ENCODE data around the gene RPL18A. TPM values are rescaled to one million over a fixed set of nuclear protein-coding genes. Genes with fewer than 3 reads are reported as not detected.

The RPL18A gene
- total RNA-seq, 1 experiment from 2014 or later, result 2,837 TPM

DNA sequence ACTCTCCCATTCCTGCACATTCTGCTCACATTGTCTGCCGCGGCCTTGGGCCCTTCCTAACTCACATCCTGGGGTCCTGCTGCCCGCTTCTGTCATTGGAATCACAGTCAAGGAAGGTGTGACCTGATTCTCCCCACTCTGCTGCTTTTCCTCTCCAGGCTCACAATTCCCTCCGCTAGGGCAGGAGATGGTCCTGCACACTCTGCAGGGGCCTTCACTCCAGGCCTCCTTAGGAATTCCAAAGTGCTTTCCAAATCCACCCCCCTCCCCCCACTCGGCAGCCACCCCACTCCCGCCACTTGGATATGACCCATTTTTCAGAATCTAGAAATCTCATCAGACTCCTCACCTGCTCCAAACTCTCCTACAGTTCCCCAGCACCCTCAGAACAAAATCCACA, 9.0 kb downstream of the RPL18A start:
- H3K27ac ChIP-seq (ENCODE audit: insufficient read length, low read depth, low read length), result no peak overlapping the region
- H2BK12ac ChIP-seq (ENCODE audit: insufficient read length, low read depth, low read length), result no peak overlapping the region
- H2BK20ac ChIP-seq (ENCODE audit: low read depth, low read length, poor library complexity, severe bottlenecking), result no peak overlapping the region
- Mint-ChIP-seq H3K27me3 (ENCODE audit: low read depth) (peaks cover 45% of the 10 kb centered on the region), H3K27ac (peak overlapping the region; percentile 6 to 88 (median 87); a peak in 6 of 7 replicates), H3K4me1 (peaks cover 12 to 24% of the 10 kb centered on the region in 2 experiments), H3K4me3 (peak overlapping the region in 1 of 2 experiments; percentile 48; a peak in 2 of 5 replicates), H3K9me3 (no peaks in the 10 kb centered on the region; a peak in 2 of 5 replicates), H3K36me3 (ENCODE audit: insufficient read depth in 1 of 3, low read depth in 3 of 3) (peaks cover 3 to 21% (median 10%) of the 10 kb centered on the region in 3 experiments)
- H2AFZ ChIP-seq (ENCODE audit: low read length), result no peak overlapping the region
- no peak overlapping the region for H3K9ac ChIP-seq (ENCODE audit: extremely low read depth, insufficient read length, low read length)
- no peaks in the 10 kb centered on the region; the same call in 1 of the 2 replicates for H3K4me1 ChIP-seq (ENCODE audit: insufficient read depth, low read length)
- no peak for DNase-seq
- H4K91ac ChIP-seq (ENCODE audit: insufficient read length, low read depth, low read length), result no peak overlapping the region
- H3K4me2 ChIP-seq (ENCODE audit: insufficient read depth, insufficient read length, low read length), result no peak overlapping the region
- H3K23me2 ChIP-seq (ENCODE audit: insufficient read length, low read depth, low read length, poor library complexity, severe bottlenecking), result peaks cover under 1% of the 10 kb centered on the region
- no peak overlapping the region for H2BK15ac ChIP-seq (ENCODE audit: low read depth, low read length)
- whole genome bisulfite sequencing (ENCODE audit: extremely low coverage, insufficient read length, low lambda C conversion rate), result no CpG with 5 or more reads among the region's 6 CpGs
- H3K79me2 ChIP-seq (ENCODE audit: insufficient read depth, low read length), result no peaks in the 10 kb centered on the region
- no peak overlapping the region for H3K14ac ChIP-seq (ENCODE audit: insufficient read depth, low read length)
- no peak overlapping the region for H2BK120ac ChIP-seq (ENCODE audit: low read depth, low read length, poor library complexity, severe bottlenecking)
- H4K5ac ChIP-seq (ENCODE audit: insufficient read length, low read depth, low read length), result no peak overlapping the region
- H2AK5ac ChIP-seq (ENCODE audit: insufficient read length, low read length), result no peak overlapping the region
- no peak overlapping the region for H3K18ac ChIP-seq (ENCODE audit: insufficient read length, low read depth, low read length)
- no peaks in the 10 kb centered on the region for H4K20me1 ChIP-seq (ENCODE audit: control insufficient read depth, insufficient read depth, insufficient read length)
- H3K56ac ChIP-seq (ENCODE audit: insufficient read length, low read depth, low read length), result no peak overlapping the region
- H3K9me3 ChIP-seq (ENCODE audit: control insufficient read depth, low read depth, low read length), result no peaks in the 10 kb centered on the region
- H3T11ph ChIP-seq (ENCODE audit: low read length), result no peak overlapping the region
- TF ChIP-seq, protein P1, sequence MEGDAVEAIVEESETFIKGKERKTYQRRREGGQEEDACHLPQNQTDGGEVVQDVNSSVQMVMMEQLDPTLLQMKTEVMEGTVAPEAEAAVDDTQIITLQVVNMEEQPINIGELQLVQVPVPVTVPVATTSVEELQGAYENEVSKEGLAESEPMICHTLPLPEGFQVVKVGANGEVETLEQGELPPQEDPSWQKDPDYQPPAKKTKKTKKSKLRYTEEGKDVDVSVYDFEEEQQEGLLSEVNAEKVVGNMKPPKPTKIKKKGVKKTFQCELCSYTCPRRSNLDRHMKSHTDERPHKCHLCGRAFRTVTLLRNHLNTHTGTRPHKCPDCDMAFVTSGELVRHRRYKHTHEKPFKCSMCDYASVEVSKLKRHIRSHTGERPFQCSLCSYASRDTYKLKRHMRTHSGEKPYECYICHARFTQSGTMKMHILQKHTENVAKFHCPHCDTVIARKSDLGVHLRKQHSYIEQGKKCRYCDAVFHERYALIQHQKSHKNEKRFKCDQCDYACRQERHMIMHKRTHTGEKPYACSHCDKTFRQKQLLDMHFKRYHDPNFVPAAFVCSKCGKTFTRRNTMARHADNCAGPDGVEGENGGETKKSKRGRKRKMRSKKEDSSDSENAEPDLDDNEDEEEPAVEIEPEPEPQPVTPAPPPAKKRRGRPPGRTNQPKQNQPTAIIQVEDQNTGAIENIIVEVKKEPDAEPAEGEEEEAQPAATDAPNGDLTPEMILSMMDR (conservative IDR thresholded peaks at IDR 0.05), result no peak
- H3K23ac ChIP-seq (ENCODE audit: insufficient read length, low read depth, low read length), result no peak overlapping the region
- no peak overlapping the region for H3K4ac ChIP-seq (ENCODE audit: low read depth, low read length)
- H4K8ac ChIP-seq (replicated peaks; ENCODE audit: insufficient read length, low read depth, low read length), result no peak overlapping the region
- no peak overlapping the region for H2BK5ac ChIP-seq (ENCODE audit: insufficient read length, low read length)
- H3K27me3 ChIP-seq (ENCODE audit: insufficient read depth, low read length), result no peaks in the 10 kb centered on the region; the same call in 1 of the 2 replicates
- no peaks in the 10 kb centered on the region for H3K79me1 ChIP-seq (ENCODE audit: insufficient read depth, low read depth, low read length, poor library complexity, severe bottlenecking)

All from H9 (cell line).